Spleen (tissue), 7 donors: ENCODE results near the gene LRRC18.

Experiments
- CTCF ChIP-seq, 11 experiments: fragments of 200-600 bp in 7 of 11; fragments of 450-650 bp in 4 of 11; sonication (generic) in 4 of 11; IDR thresholded peaks in 8 of 11; conservative IDR thresholded peaks in 3 of 11; 1 replicate in 7 of 11; 2 replicates in 4 of 11; pipeline versions ENCODE4 v1.4.0 to v1.8.0; 2016 to 2021; ENCODE audit warnings: antibody characterized with exemption in 11 of 11, inconsistent platforms in 4 of 11, mild to moderate bottlenecking in 1 of 11
- POLR2AphosphoS5 ChIP-seq, 3 donors: sonication (generic); formaldehyde crosslinking; IDR thresholded peaks; one replicate each; pipeline ENCODE4 v1.5.1; 2017; ENCODE audit warnings: antibody characterized with exemption in 3 of 3
- donor health status: DM: no; HTN: no; CAD: no; lungs with moderate emphysema.
- donor health status: DM: no; HTN: no; CAD: no.
- donor health status: DM: no; HTN: no; CAD: no.

- TF ChIP-seq CTCF (IDR thresholded peaks at IDR 0.05 in 8 of 11, conservative IDR thresholded peaks at IDR 0.05 in 3 of 11) (no peak), POLR2AphosphoS5 (IDR thresholded peaks at IDR 0.05) (no peak)
These were observed 55.2 kb downstream of the LRRC18 start for GRCh38 chr10:48884179-48885045.
